ENCODE results near the gene RPL10.
A peak's percentile ranks its signal among the peaks of the same experiment; 100 is the strongest.

Gene RPL10

DNA sequence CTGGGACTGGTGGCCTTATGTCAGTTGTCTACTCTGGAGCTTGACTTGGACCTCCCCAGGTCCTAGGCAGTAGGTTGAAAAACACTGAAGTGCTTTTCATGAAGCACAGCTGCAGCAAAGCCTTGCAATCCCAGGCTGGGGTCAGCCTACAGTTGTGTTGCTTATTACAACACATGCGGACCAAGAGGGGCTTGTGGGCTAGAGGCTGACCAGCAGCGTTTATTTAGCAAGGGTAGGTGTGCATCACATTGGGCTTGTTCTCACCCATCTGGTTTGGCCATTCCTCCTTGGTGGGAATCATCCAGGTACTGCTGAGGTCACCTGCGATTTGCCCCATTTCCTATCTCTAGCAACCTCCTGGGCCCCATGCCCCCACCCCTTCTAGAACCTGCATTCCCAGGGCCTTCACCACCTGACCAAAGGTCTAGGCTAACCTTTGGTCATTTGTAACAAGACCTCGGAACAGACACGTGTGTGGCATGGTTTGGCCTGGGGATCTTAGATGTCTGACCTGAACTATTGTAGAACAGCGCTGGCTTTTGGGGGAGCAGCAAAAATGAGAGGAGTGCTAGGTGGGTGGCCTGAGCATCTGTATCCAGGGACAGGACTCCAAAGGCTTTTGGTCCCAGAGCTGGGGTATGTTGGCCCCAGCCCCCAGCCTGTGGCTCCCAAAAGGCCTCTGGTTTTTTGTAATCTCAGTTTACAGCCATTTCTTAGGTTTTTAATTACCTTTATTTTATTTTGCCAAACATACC lies 3.0 kb downstream of the RPL10 start:
- DNase-seq: peak in 1 of 2 donors; percentile 25

DNA sequence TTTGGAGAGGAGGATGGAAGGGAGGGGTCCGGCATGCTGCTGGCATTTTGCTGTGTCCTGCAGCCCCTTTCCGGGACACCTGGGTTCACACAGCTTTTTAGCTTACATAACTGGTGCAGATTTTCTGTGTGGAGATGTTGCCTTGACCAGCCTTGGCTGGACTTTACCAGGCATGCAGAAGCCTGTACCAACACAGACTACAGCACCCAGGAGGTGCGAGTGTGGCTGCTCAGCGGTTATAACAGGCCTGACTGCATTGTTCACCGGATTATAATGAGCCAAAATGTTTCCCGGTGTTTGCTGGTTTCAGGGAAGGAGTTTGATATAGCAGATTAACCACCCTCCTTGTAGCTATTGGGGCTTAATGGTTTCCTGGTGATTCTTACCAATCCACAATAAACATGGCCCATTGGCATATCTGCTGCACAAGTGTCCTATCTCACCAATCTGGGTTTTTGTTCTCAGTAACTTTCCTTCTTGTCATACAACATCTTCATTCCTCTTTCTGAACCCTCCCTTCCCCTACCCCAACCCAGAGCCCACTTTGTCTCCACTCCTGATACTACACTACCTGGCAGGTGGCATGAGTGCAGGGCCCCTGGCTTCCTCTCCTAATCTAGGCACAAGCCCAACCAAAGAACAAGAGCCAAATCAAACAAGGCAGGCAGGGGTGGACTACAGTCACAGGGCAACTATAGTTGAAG lies 3.9 kb downstream of the RPL10 start:
- no peak for DNase-seq

DNA sequence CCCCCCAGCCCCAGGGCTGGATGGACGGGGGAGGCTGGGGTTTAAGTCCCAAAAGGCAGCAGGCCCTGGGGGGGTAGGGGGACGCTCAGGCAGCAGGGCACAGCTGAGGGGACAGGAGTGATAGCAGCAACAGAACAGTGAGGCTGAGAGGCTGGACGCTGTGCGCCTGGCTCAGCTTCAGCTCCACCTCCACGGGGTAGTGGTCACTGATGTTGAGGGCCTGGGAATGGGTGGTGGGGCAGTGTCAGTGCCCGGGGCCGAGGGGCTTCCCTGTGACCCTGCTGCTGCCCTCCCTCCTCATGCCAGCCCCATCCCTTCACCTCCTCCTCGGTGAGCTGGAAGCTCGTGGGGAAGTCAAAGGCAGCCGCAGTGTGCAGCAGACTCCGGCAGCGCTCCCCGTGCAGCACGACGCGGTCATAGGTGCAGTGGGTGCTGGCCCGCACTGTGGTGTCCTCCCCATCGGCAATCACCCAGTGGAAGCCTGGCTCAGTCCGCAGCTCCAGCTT lies 4.5 kb downstream of the RPL10 start:
- no peak for DNase-seq

DNA sequence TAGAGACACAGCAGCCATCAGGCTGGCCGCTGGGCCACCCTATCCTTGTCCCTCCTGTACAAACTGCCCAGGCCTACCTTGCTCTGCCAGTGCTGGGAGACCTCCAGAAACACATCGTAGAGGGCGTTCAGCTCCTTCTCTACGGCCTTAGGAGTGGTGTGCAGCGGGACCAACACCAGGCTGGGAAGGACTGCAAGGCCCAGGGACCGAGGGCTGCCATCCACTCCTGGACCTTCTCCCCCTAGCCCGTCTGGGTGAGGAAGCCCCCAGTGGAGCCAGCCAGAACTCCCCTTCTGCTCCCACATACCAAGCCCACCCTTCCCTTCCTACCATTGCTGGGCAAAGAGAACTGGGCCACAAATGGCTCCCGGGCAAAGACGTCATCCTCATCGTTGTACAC lies 5.0 kb downstream of the RPL10 start:
- no peak for DNase-seq

DNA sequence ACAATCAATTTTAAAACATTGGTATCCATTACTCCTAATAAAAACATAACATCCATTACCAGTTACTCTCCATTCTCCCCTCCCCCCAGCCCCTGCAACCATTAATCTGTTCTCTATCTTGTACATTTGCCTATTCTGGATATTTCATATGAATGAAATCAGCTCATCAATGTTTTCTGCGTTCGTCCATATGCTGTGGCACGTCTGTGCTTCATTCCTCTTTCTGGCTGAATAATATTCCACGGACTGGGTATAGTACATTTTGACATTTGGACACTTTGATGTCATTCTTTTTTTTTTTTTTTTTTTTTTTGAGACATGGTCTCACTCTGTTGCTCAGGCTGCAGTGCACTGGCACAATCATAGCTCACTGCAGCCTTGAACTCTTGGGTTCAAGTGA lies 5.7 kb downstream of the RPL10 start:
- DNase-seq: no peak

DNA sequence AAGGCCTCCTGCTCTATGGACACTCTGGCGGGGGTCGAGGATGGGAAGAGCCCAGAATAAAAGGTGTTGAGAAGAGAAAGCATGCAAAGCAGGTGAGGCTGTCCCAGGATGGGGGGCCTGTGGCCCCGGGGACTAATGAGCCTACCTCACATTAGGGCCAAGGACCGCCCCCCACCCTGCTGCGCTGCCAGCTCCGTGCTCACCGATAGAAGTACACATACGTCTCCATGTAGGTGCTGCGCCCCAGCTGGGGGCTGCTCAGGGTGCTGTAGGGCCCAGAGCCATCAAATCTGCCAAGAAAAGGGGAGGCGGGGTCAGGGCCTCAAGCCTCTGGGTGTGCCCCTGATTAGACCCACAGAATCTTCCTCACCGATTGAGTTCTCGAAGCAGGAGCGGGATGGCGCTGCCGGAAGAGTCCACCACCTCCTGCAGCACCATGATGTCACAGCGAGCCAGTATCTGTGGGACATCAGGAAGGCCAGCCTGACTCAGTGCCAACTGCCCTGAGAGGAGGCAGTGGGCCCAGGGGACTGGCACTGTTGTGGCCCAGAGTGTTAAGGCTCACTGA lies 6.5 kb downstream of the RPL10 start:
- DNase-seq: no peak

DNA sequence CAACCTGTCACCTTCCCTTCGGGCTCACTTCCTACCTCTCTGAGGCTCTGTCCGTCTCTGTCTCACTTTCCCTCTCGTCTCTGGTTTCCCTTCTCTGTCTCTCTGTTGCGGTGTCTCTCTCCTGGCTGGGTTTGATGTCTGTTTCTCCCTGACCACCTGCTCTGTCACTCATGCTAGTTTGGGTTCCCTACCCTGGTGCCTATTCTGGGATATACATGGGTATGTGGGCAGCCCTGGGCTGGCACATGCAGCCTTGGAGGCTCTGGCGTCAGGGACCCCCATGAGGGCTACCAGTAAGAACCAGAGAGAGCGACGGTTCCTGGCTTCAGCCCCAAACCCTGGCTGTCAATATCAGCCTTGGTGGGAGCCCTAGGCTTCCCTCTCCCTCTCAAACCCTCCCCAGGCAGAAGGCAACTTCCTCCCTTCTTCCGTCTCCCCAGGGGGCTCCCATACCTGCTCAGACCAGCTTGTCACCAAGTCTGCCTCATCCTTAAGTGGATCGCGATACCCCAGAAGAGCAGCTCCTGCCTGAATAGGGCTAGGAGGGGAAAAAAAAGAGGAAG lies 10.6 kb downstream of the RPL10 start:
- no peak for DNase-seq

DNA sequence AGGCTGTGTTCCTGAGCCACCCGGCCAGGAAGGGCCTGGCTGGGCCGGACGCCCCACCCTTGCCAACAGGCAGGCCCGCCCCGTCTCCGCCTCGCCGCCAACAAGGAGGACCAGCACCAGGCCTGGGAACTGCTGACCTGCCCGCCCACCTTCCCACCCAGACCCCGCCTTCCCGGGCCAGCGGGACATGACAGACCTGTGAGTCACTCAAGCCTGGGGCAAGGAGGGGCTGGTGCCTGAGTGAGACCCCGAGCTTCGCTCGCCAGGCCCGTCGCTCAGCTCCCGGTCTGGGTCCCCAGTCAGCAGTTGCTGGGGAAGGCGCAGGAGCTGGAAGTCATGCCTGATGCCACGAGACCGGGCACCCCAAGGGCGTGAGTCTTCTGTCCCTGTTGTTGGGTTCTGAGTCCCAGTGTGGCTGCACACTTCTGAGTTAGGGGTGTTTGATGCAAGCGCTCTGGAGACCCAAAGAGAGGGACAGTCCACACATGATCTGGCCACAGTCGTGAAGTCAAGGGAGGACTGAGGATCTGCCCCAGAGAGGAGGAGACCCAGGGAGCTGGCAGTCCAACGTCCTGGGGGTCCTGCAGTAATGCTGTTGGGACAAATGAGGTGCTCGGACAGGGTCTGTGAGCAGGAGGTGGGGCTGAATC lies 11.2 kb downstream of the RPL10 start, which contains the start of gene DNASE1L1:
DNASE1L1 (minus strand) TSS at position 33 of the 650 bp plus-strand sequence. CDS start 3,686 bp downstream, outside the sequence.
- DNase-seq: no peak

DNA sequence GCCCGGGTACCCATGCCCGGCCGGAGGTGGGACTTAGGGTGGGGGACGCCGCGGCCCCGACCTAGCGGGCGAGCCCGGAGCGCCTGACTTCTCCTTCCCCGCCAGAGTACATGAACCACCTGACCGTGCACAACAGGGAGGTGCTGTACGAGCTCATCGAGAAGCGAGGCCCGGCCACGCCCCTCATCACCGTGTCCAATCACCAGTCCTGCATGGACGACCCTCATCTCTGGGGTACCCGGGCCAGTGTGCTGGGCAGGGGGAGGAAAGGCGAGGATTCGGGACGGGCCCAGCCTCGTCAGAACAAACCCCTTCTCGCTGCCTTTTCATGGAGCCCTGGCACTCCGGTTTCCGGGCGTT lies 13.8 kb downstream of the RPL10 start:
- peak in 1 of 2 donors; percentile 34 for DNase-seq

DNA sequence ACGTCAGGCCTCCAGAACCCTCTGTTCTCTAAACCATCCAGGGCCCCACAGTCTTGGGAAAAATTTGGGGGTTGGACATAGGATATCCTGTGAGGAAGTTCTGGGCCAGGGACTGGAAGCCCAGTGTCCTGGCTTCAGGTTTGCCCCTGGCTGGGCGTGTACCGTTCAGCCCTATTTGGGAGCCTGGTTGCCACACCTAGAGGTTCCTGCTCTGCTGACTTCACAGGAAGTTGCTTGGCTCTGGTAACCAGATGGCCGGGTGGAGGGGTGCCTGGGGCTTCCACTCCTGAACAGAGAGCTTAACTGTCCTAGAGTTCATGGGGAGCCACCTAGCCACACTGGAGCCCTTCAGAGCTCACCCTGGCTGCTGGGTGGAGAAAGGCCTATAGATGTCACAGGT lies 14.3 kb downstream of the RPL10 start:
- no peak for DNase-seq

DNA sequence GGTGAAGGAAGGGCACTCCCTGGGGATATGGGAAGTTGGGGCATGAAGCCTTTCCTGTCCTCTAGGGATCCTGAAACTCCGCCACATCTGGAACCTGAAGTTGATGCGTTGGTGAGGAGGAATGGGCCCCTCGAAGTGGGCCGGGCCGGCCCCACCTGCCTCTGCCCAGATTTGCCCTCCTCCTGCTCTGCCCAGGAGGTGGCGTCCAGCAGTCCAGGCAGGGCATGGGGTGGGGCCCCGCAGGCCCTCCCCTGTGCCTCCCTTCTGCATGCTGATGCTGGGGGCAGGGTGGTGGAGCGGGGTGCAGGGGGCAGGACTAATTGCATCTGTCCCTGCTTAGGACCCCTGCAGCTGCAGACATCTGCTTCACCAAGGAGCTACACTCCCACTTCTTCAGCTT lies 15.0 kb downstream of the RPL10 start:
- DNase-seq: no peak

DNA sequence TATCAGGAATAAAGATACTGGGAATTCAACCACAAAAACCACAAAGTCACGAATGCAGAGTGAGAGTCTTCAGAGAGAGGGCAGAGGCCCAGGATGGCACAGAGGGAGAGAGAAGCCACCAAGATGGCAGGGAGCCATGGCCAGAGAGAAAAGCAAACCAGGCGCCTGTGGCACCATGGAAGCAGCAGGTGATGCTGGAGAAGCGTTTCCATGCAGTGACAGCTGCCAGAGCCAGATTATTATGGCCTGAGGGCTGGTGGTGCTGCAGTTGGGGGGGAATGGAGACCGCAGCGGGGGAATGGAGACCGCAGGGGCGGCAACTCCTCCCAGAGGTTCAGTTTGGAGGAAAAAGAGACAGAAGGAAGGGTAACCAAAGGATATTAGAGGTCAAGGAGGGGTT lies 19.0 kb downstream of the RPL10 start:
- DNase-seq: no peak

DNA sequence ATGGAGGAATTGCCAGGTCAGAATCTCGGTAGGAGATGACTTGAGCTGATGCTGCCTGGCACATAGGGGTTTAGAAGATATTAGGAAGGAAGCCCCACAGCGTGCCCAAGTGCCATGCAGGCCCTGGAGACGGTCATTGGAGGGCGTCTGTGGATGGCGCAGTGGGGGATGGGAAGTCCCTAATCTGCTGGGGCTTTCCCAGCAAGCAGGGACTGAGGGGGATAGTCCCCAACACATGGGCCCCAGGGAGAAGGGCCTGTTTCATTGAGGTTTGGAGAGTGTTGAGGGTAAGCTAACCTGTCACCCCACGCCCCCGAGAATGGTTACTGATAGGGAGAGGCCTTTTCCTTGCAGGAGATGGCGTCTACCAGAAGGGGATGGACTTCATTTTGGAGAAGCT lies 21.0 kb downstream of the RPL10 start:
- no peak for DNase-seq

DNA sequence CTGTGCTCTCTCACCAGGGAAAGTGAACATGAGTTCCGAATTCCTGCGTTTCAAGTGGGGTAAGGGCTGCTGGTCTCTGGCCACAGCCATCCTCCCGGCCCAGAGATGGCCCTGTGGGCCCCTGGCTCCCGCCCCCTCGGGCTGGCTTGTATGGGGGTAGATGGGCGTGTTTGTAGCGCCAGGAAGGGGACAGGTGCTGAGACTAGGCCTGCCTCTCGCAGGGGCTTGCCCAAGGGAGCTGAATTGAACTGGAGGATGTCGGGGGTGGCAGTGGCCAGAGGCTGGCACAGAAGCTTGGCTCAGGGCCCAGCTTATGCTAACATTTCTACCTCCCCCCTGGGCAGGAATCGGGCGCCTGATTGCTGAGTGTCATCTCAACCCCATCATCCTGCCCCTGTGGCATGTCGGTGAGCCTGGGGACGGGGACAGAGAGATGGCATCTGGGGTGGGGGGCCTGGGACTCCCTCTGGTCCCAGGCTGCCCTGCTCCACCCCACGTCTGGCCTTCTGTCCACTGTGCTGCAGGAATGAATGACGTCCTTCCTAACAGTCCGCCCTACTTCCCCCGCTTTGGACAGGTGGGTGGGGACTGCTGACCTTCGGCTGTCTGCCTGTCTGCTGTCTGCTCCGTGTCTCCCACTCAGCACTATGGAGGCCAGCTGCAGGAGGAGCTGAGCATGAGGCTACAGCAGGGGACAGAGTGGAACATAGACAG lies 21.7 kb downstream of the RPL10 start:
- no peak for DNase-seq

DNA sequence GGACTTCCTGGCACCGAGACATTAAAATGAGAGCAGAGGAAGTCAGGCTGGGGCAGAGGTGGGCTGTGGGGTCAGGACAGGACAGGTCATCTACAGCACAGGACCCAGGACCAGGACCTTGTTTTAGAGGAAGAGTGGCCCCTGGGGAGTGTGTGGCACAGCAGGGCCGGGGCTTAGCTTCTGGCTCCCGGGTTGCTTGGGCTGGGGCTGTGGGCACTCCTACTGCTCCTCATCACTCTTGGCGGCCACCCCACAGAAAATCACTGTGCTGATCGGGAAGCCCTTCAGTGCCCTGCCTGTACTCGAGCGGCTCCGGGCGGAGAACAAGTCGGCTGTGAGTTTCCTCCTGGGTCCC lies 22.2 kb downstream of the RPL10 start:
- no peak for DNase-seq

DNA sequence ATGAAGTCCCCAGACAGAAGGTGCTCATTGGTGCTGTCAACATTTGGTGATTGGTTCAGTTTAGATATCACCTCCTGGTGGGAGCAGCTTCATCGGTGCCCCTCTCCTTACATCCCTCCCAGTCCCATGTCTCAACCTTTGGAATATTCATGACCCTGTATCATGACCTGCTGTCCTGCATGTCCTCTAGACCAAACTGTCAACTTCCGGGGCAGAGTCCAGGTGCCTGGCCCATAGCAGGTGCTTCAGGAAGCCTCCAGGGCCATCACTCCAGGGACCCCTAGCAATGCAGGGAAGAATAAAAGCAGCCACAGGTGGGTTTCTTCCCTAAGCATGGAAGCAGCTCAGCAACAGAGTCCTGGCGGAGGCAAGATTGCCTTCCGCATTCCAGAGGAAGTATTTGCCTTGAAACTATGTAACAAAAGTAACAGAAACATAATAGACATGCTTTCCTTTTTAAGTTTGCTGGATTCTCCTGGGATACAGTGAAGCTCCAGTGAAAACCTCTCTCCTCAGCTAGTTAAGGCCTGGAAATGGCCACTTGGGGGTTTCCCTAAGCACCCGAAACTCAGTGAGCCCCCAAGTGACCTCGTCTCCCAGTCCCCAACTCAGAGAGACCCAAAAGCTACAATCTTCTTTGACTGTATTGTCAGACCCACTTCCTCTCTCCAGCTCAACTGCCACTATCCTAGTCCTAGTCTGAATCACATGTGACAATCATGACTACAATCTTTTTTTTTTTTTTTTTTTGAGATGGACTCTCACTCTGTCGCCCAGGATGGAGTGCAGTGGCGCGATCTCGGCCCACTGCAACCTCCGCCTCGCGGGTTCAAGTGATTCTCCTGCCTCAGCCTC lies 29.0 kb downstream of the RPL10 start:
- no peak for DNase-seq

DNA sequence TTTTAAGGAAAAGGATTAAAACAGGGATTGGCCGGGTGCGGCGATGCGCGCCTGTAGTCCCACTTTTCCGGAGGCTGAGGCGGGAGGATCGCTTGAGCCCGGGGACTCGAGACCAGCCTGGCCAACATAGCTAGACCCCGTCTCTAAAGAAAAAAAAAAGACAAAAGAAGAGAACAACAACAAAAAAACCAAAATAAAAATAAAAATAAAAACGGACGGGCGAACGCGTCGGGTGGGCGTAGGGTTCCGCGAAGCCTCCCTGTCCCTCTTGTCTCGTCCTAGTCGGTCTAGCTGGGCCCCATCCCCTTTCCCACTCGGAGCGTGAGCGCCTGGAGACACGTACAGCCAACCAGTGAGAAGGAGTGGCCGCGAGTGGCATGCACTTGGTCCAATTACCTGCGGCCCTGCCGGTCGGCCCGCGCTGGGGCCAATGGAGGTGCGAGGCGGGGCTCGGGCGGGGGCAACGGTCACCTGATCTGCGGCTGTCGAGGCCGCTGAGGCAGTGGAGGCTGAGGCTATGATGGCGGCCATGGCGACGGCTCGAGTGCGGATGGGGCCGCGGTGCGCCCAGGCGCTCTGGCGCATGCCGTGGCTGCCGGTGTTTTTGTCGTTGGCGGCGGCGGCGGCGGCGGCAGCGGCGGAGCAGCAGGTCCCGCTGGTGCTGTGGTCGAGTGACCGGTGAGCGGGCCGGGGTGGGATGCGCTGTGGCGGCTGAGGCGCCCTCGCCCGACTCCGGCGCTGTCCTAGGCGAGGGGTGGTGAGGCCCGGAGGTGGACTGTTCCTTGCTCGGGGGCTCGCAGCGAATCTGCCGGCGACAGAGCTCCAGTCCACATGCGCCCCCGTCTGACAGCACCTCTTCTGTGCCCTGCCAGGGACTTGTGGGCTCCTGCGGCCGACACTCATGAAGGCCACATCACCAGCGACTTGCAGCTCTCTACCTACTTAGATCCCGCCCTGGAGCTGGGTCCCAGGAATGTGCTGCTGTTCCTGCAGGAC lies 30.3 kb downstream of the RPL10 start, which contains the start of gene ATP6AP1:
ATP6AP1 (plus strand) TSS at position 502 of the 996 bp plus-strand sequence; CDS start at position 518, 16 bp downstream.
- peak; percentile 77 to 80 for DNase-seq

DNA sequence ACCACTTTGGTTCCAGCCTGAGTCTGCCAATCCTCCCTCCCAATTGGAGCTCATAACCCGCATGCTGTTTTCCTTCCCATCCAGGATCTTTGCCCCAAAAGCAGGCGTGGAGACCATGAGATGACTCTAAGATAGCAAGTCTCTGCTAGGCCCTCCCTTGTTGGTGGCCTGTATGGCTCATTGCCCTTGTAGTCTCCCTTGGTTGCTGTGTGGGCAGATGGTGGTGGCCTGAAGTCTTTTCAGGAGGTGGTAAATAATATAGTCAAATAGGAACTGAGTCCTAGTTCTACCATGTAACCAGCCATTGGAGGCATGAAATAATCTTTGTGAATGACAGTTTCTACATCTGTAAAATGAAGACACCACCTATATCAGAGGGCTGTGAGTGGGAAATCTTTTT lies 31.5 kb downstream of the RPL10 start:
- no peak for DNase-seq

DNA sequence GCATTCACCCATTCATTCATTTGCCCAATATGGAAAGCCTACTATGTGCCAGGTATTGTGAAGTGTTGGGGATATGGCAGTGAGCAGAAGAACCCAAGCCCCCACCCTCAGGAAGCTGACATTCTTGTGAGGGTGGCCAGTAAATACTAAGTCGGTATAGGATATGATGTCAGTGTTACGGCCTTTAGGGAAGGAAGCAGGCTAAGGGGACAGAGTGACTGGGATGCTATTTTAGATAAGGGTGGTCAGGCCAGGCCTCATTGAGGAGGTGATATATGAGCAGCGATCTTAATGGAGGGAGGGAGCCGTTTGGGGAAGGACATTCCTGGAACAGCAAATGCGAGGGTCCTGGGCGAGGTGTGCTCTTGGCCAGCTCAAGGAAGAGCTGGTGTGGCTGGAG lies 32.3 kb downstream of the RPL10 start:
- DNase-seq: no peak

DNA sequence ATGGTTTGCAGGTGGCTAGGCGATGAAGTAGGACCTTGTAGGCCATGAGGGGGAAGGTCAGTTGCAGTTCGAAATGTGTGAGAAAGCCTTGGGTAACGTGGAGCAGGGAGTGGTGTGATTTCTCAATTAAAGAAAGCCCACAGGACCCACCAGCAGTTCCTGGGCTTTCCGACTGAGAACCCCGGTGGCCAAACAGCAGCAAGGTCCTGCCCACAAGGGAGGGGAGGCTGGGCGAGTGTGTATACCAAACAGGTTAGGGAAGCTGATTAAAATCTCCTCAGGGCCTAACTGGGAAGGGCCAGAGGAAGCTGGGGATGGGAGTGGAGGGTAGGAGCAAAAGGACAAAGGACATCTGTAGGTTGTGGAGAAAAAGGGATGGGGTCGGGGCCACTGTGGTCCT lies 32.7 kb downstream of the RPL10 start:
- DNase-seq: no peak
